Measurements from ENCODE around the gene ZDHHC20.
"Not testable (repeated sequence)": the region's sequence is repeated elsewhere in the genome, so short reads cannot be mapped to it uniquely, and the experiment has no call there.

Gene ZDHHC20

DNA sequence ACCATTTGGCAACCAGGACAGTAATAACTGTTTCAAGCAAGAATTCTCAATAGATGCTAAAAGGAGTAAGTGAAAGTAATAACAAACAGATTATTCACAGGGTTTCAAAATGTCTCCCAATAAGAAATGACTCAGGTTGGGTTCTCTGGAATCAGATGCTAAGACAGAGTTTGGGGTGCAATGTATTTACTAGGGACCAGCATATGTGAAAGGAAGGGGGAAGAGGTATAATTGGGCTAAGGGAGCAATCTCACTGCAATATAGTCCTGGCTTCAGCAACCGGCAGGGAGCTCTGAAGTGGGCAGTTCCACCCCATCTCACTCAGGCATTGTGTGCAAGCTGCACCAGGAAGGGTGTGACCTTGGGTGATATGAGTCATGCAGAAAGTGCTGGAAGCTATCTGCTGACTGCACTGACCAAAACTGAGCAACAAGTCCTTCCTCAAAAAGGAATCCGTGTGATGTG, 23.4 kb downstream of the ZDHHC20 start:
- peak; percentile 94 for DNase-seq (ENCODE audit: low read depth)

DNA sequence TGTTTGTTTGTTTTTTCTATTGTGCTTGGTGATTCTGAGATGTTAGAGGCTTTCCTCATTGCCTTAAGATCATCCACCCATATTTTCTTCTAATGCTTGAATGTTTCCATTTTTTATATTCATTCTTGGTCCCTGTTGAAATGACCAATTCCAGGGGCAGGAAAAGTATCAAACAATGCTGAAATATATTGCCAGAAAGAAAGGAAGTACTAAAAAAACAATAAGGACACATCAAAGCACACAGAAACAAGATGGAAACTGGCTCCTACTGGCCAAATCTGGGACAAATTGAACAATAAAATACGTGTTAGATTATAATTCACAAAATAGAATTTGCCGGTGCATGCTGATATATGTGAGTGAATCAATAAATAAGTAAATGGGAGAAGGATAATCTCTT, 23.9 kb downstream of the ZDHHC20 start:
- DNase-seq (ENCODE audit: low read depth): no peak

DNA sequence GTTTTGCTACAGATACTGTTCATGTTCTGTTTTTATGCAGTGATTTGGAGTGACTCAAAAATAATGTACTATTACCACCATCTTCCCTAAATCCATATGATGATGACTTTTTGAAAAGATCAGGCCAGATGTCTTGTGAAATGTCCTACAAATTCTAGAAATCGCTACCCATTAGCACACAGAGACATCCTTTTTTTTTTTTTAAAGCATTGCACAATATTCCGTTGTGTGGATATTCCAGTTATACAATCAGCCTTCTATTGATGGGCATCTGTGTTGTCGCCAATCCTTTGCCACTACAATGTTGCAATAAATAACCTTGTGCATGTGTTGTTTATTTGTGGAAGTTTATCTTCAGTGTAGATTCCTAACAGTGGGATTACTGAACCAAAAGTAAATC, 24.5 kb downstream of the ZDHHC20 start:
- DNase-seq (ENCODE audit: low read depth): peak; percentile 8

DNA sequence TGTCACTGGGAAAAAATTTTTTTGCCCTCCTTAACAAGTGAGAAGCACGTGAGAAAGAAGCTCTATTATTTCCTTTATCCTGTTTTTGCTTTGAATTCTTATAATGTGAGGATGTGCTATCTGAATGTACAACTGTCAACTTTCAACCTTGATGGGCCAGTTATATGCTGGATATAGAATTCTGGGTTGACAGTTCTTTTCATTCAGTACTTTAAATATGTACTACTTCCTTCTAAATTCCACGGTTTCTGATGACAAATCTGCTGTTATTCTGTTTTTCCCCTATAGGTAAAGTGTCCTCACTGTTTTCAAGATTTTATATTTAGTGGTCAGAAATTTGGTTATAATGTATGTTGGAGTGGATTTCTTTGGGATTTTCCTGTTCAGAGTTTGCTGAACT, 29.9 kb downstream of the ZDHHC20 start:
- DNase-seq (ENCODE audit: low read depth): no peak

DNA sequence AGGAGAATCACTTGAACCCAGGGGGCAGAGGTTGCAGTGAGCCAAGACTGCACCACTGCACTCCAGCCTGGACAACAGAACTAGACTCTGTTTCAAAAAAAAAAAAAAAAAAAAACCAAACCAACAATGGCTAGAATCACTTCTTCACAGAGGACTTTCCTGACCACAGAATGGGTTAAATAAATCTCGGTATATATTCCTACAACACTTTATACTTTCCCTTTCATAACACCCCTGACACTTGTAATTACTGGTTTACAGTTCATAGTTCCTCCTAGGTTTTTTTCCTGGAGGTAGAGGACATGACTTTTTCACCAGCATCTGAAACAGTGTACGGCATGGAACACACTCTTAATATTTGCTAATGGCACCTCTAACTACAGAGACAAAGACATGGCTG, 31.4 kb downstream of the ZDHHC20 start:
- DNase-seq (ENCODE audit: low read depth): no peak

DNA sequence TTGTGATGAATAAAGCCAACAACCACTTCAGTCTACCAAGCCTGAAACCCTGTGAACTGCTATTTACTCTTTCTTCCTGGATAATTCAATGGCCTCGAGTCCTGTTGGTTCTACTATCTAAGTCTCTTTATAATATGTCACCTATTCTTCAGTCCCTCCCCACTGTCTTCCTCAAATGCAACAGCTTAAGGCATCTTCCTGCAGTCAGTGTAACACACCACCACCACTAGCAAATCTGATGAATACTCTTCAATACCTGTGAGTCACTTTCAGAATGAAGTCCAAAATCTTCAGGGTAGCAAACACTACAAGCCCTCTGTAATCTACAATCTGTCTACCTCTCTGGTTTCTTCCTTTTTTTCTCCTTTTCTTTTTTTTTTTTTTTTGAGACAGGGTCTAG, 32.9 kb downstream of the ZDHHC20 start:
- DNase-seq (ENCODE audit: low read depth): no peak

DNA sequence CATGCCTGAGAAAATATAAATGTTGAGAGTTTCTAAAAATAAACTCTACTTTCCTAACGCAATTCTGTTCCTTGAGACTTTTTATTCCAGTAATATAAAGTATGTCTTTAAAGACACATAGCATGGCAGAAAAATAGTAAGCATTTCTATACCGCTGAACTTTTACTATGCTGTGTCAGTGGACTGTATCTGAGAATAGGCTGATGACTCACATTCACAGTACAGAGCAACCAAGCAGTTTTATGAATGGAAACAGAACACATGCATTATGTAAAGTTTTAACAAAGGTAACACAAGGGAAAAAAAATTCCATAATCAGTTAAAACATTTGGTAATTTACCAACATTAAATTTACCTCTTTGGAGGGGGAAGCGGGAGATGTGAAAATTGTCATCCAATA, 38.4 kb downstream of the ZDHHC20 start:
- DNase-seq (ENCODE audit: low read depth): peak; percentile 64

DNA sequence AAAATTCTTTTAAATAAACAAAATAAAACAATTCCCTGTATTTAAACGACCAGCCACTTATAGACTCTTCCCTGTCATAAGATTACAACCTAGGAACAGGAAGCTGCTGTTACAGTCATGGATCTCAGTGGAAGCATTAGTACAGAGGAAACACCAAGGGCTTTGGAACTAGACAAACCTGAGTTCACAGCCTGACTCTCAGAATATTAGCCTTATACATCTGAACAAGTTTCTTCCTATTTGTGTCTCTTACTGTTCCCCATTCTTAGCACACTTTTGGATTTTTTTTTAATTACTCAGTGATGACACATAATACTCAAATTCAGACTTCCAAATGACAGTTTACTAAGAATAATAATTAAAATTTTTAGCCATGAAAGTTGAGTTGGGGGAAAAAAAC, 46.1 kb downstream of the ZDHHC20 start:
- peak; percentile 24 for DNase-seq (ENCODE audit: low read depth)

DNA sequence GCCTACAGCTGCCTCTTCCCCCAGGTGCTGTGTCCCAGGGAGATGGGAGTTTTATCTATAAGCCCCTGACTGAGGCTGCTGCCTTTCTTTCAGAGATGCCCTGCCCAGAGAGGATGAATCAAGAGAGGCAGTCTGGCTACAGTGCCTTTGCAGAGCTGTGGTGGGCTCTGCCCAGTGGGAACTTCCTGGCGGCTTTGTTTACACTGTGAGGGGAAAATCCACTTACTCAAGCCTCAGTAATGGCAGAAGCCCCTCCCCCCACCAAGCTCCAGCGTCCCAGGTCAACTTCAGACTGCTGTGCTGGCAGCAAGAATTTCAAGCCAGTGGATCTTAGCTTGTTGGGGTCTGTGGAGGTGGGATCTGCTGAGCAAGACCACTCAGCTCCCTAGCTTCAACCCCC, 48.6 kb downstream of the ZDHHC20 start:
- peak; percentile 64 for DNase-seq (ENCODE audit: low read depth)

DNA sequence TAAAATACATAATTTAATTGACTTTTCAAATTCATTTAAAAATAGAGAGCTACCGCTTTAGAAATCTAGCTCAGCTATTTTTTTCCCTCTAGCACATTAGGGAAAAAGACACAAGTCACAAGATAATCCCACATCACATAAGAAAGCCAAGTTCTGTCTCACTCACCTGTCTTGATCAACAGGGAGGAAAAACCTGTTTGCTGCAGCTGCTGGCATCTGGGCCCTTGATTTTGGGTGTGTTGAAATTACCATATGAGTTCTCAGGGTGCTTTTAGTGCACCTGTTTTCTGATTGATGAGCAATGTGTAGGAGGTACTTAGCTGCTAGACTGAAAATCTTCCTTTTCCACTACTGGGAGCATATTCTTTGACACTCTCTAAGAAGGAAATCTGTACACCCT, 53.8 kb downstream of the ZDHHC20 start:
- DNase-seq (ENCODE audit: low read depth): no peak

DNA sequence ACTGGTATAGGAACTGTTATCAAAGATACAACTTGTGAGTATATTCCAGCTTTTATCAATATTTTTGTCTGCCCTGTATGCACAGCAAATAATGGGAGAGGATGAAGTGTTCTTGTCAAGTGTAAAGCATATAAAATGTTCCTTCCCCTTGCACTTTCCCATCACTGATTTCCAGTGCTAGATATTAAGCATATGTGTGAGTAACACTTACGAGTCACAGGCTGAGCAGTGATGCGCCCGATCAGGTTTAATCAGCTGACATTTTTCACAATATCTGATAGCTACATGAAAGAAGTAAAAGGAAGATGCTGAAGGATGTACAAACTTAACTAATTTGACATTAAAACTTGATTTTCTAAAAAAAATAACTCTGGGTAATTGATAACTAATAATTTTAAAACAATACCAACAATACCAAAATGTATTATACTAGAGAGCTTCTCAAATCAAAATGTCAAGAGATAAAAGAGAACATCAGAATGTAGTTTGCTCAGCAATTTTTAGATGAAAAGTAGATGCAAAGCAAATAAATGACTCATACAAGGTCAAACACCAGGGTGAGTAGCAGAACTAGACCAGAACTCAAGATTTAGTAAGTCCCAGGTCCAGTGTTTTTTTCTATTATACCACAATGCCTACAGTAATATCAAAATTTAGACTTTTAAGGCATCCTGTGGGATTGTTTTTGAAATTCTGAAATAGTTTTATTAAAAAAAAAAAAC, 56.4 kb downstream of the ZDHHC20 start:
- DNase-seq (ENCODE audit: low read depth): peak; percentile 70

DNA sequence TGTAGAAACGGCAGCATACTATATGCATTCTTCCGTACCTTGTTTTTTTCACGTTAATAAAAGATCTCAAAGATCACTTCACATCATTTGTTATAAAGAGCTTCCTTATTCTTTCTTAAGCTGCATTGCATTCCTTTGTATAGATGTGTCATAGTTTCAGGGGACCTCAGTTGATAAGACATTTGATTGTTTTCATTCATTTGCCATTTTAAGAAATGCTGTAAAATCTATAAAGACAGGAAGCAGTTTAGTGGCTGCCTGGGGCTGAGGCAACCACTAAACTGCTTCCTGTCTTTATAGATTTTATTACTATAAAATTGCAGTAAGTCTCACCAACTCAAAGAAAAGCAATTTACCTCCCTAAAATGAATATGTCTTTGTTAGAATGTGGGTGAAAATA, 59.4 kb downstream of the ZDHHC20 start:
- DNase-seq (ENCODE audit: low read depth): peak; percentile 16

DNA sequence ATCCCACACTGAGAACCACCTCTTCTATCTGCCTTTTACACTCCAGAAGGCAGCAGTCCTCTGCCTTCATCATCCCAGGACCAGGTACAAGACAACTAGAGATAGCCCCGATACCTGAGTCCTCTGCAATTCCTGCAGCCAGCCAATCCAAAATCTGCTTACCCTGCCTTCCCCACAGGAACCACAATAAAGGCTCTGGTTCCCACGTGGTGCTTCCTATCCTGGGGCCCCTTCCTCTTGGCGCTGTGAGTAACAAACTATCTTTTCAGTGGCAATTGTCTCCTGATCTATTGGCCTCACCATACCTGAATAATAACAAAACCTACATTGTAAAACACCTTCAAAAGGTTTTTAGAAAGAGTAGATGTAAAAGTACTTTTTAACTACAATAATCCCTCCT, 63.1 kb downstream of the ZDHHC20 start:
- no peak for DNase-seq (ENCODE audit: low read depth)

DNA sequence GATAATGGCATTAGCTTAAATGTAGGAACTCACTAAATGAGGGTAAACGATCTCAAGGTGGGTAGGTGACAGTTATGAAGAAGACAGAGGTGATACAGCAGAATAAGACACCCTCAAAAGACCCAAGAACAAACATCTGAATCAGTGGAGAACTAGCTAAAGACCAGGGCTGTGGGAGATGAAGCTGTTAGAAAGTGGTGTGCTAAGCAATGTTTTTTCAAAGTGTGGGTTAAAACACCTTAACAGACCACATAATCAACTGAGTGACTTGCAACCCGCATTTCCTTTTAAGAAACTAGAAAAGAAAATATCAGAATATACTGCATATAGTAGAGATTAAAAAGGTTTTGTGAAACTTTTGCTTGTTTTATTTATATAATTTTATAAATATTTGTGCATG, 70.0 kb downstream of the ZDHHC20 start:
- no peak for DNase-seq (ENCODE audit: low read depth)

DNA sequence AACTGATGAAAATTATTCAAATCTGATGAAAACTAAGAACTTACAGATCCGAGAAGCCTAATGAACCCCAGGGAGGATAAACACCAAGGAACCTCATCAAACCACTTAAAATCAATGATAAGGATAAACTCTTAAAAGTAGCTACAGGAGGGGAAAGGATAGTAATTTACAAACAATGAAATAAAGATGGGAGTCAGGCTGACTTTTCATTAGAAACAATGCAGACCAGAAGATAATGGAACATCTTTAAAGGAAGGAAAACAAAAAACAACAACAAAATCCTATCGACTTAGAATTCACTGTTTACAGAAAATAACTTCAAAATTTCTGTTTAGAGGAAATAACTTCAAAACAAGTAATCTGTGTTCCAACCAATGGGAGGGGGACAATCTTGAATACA, 73.4 kb downstream of the ZDHHC20 start:
- no peak for DNase-seq (ENCODE audit: low read depth)

DNA sequence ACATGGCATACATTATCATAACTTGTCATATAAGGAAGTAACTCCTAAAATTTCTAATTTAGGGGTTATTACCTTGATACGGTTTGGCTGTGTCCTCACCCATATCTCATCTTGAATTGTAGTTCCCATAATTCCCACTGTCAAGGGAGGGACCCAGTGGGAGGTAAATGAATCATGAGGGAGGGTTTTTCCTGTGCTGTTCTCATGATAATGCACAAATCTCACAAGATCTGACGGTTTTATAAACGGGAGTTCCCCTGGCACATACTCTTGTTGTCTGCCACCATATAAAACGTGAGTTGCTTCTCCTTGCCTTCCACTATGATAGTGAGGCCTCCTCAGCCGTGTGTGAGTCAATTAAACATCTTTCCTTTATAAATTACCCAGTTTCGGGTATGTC, 76.0 kb downstream of the ZDHHC20 start:
- DNase-seq (ENCODE audit: low read depth): no peak

DNA sequence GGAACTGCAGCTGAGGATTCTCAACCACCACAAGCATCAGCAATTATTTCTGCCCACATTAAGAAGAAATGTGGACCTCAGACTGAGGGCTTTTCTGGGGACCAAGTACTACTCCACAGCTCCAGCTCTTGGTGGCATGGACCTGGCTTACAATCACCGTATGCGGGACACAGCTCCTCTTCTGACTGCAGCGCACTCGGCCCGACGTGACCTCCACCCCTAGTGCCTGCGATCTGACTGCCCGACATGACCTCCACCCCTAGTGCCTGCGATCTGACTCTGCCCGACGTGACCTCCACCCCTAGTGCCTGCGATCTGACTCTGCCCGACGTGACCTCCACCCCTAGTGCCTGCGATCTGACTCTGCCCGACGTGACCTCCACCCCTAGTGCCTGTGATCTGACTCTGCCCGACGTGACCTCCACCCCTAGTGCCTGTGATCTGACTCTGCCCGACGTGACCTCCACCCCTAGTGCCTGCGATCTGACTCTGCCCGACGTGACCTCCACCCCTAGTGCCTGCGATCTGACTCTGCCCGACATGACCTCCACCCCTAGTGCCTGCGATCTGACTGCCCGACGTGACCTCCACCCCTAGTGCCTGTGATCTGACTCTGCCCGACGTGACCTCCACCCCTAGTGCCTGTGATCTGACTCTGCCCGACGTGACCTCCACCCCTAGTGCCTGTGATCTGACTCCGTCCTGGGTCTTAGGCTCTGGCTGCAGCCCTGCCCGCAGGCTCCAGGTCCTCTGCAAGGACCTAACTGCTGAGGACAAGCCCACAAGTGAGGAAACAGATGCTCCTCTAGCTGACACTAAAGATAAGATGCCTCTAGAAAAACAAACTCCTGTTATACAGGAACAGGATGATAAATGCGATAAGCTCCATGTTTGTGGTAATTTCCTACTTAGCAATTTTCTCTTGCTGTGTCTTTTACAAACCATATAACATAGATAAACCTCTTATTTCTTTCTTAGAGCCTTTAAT, 81.8 kb downstream of the ZDHHC20 start:
- not testable (repeated sequence) for DNase-seq (ENCODE audit: low read depth)

DNA sequence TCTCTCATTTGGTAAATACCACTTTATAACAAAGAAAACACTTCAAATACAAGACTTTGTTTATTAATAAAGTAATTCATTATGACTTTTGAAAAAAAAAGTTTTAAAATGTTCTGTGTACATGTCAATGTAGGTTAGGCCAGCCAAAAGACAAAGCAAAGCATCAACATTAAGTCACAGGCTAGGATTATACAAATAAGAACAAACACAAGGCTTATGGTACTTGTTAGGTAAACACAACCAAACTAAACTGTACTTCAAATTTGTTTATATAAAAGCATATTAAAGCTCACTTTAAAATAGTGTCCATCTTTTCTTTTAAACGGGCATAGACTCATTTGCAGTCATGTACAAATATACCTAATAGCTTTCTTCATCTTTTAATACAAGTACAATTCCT, 86.6 kb downstream of the ZDHHC20 start:
- no peak for DNase-seq (ENCODE audit: low read depth)

DNA sequence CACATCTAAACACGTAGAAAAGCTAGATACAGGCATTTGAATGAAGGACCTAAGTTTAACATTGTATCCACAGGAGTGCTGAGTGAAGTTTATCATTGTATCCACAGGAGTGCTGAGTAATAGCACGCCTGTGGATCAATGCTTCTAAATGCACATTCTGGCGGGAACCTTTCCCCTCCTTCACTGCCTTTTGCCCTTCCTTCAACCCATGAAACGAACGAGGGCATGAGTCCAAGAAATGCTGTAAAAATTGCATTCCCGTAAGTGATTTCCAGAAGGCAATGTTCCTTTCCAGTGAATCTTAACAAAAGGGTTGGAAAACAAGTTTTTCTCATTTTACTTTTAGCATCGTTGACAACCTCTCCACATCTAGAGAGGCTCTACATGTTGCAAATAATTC, 88.1 kb downstream of the ZDHHC20 start:
- DNase-seq (ENCODE audit: low read depth): no peak

DNA sequence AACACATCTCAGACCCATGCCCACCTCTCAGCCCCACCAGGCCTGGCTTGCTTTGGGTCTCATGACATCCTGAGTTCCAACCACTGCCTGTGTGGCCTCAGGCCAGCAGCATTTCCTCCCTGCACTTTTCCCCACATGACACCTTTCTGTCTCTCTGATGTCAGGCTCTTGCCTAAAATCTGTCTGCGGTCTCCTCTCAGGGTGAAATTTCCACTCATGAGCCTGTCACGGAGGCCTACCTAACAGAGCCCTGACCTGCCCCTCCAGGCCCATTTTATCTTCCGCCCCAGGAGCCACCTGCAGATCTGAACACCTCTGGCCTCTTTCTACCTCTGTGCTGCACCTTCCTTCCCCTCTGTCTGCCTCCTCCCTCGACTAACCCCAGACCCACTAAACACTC, 93.5 kb downstream of the ZDHHC20 start:
- no peak for DNase-seq (ENCODE audit: low read depth)

DNA sequence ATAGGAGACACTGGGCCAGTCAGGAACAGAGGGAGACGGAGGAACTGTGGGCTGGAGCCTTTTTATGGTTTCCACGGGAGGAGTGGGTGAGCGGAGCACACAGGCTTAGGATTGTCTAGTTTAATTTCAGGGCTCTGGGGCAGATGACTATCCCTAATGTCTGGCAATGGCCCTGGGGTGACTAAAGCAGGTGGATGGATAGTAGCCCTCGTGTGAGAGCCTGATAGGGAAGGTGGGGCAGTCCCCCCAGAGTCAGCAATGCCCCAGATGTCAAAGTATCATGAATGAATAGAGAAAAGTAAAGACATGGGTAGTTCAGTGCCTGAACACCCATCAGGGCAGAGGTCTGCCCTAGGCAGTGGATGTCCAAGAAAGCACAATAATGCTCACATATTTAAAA, 94.2 kb downstream of the ZDHHC20 start:
- DNase-seq (ENCODE audit: low read depth): no peak

DNA sequence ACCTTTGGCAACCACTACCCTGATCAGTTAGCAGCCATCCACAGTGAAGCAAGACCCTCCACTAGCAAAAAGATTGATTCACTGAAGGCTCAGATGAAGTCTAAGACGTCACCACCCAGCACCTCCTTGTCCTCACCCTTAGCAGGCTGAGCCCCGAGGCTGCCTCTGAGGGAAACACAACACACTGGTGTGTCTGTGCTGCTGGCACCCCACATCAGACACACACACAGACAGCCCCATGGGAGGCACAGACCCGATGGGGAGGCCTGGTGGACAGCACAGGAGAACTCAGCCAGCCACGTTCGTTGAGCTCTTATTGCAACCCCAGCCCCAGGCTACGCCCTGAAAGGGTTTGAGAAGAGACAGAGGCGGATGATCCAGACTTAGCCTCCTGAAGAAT, 94.7 kb downstream of the ZDHHC20 start:
- DNase-seq (ENCODE audit: low read depth): no peak

DNA sequence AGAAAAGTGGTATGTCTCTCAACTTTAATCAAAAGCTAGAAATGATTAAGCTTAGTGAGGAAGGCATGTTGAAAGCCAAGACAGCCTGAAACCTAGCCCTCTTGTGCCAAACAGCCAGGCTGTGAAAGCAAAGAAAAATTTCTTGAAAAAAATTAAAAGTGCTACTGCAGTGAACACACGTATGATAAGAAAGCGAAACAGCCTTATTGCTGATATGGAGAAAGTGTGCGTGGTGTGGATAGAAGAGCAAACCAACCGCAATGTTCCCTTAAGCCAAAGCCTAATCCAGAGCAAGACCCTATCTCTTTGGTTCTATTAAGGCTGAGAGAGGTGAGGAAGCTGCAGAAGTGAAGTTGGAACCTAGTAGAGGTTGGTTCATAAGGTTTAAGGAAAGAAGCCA, 96.4 kb downstream of the ZDHHC20 start:
- no peak for DNase-seq (ENCODE audit: low read depth)
